H9 (cell line): ENCODE data around the gene ODF2. TPM values are rescaled to one million over a fixed set of nuclear protein-coding genes. Genes with fewer than 3 reads are reported as not detected.
A peak's percentile ranks its signal among the peaks of the same experiment; 100 is the strongest.

Experiments used
- DNase-seq: peaks from one replicate; pipeline ENCODE4 v3.0.0-alpha.2; 2017
- H2AFZ ChIP-seq: one replicate; pipeline ENCODE4 v1.6.1; 2013; ENCODE audit warnings: mild to moderate bottlenecking, low read length, control low read depth, moderate library complexity
- H2AK5ac ChIP-seq: 2 replicates; pipeline ENCODE4 v1.6.1; 2013; ENCODE audit warnings: low read length, control low read depth, mixed read lengths; ENCODE audit not compliant: insufficient read length
- H2BK120ac ChIP-seq: one replicate; pipeline ENCODE4 v1.6.1; 2013; ENCODE audit warnings: low read depth, mild to moderate bottlenecking, low read length, control low read depth, inconsistent platforms; ENCODE audit not compliant: poor library complexity, severe bottlenecking
- H2BK12ac ChIP-seq: 2 replicates; pipeline ENCODE4 v1.6.1; 2013; ENCODE audit warnings: low read length, control low read depth, mixed read lengths, low read depth; ENCODE audit not compliant: insufficient read length
- H2BK15ac ChIP-seq: 2 replicates; pipeline ENCODE4 v1.6.1; 2013; ENCODE audit warnings: low read depth, low read length, control low read depth
- H2BK20ac ChIP-seq: one replicate; pipeline ENCODE4 v1.6.1; 2013; ENCODE audit warnings: low read depth, mild to moderate bottlenecking, low read length, control low read depth, inconsistent platforms; ENCODE audit not compliant: poor library complexity, severe bottlenecking
- H2BK5ac ChIP-seq: 2 replicates; pipeline ENCODE4 v1.6.1; 2013; ENCODE audit warnings: low read length, control low read depth, mixed read lengths; ENCODE audit not compliant: insufficient read length
- H3K14ac ChIP-seq: 2 replicates; pipeline ENCODE4 v1.6.1; 2013; ENCODE audit warnings: low read length, control low read depth; ENCODE audit not compliant: insufficient read depth
- H3K18ac ChIP-seq: 2 replicates; pipeline ENCODE4 v1.6.1; 2013; ENCODE audit warnings: low read depth, mild to moderate bottlenecking, mixed read lengths, low read length, control low read depth; ENCODE audit not compliant: insufficient read length
- H3K23ac ChIP-seq: 2 replicates; pipeline ENCODE4 v1.6.1; 2013; ENCODE audit warnings: low read length, control low read depth, mixed read lengths, low read depth; ENCODE audit not compliant: insufficient read length
- H3K23me2 ChIP-seq: 2 replicates; pipeline ENCODE4 v1.6.1; 2013; ENCODE audit warnings: low read depth, mild to moderate bottlenecking, mixed read lengths, low read length, control low read depth; ENCODE audit not compliant: insufficient read length, poor library complexity, severe bottlenecking
- H3K27ac ChIP-seq: 2 replicates; pipeline ENCODE4 v1.5.1; 2013; ENCODE audit warnings: low read length, control low read depth, mixed read lengths, low read depth; ENCODE audit not compliant: insufficient read length
- H3K27me3 ChIP-seq: 2 replicates; pipeline ENCODE4 v1.6.1; 2013; ENCODE audit warnings: low read length, control low read depth, inconsistent platforms; ENCODE audit not compliant: insufficient read depth
- H3K4ac ChIP-seq: 2 replicates; pipeline ENCODE4 v1.6.1; 2013; ENCODE audit warnings: low read depth, mild to moderate bottlenecking, control low read depth, inconsistent platforms, low read length, moderate library complexity
- H3K4me1 ChIP-seq: 2 replicates; pipeline ENCODE4 v1.6.1; 2013; ENCODE audit warnings: low read length, control low read depth, inconsistent platforms; ENCODE audit not compliant: insufficient read depth
- H3K4me2 ChIP-seq: 2 replicates; pipeline ENCODE4 v1.6.1; 2013; ENCODE audit warnings: low read length, control low read depth, mixed read lengths; ENCODE audit not compliant: insufficient read length, insufficient read depth
- H3K56ac ChIP-seq: 2 replicates; pipeline ENCODE4 v1.6.1; 2013; ENCODE audit warnings: low read depth, mild to moderate bottlenecking, mixed read lengths, low read length, control low read depth; ENCODE audit not compliant: insufficient read length
- H3K79me1 ChIP-seq: 2 replicates; pipeline ENCODE4 v1.6.1; 2013; ENCODE audit warnings: low read depth, mild to moderate bottlenecking, moderate library complexity, low read length, control low read depth, inconsistent platforms; ENCODE audit not compliant: insufficient read depth, poor library complexity, severe bottlenecking
- H3K79me2 ChIP-seq: 2 replicates; pipeline ENCODE4 v1.6.1; 2013; ENCODE audit warnings: low read length, control low read depth, inconsistent platforms; ENCODE audit not compliant: insufficient read depth
- H3K9ac ChIP-seq: 2 replicates; pipeline ENCODE4 v1.6.1; 2013; ENCODE audit warnings: low read length, control low read depth, mixed read lengths; ENCODE audit not compliant: insufficient read length; ENCODE audit errors: extremely low read depth
- H3K9me3 ChIP-seq: one replicate; pipeline ENCODE4 v1.6.1; 2013; ENCODE audit warnings: low read depth, low read length, inconsistent platforms; ENCODE audit not compliant: control insufficient read depth
- H3T11ph ChIP-seq: one replicate; pipeline ENCODE4 v1.6.1; 2013; ENCODE audit warnings: mild to moderate bottlenecking, low read length, control low read depth, inconsistent platforms
- H4K20me1 ChIP-seq: one replicate; pipeline ENCODE4 v1.6.1; 2013; ENCODE audit not compliant: control insufficient read depth, insufficient read length, insufficient read depth
- H4K5ac ChIP-seq: 2 replicates; pipeline ENCODE4 v1.6.1; 2013; ENCODE audit warnings: low read depth, mild to moderate bottlenecking, mixed read lengths, low read length, control low read depth; ENCODE audit not compliant: insufficient read length
- H4K8ac ChIP-seq: replicated peaks from 2 replicates; pipeline ENCODE4 v1.6.1; 2013; ENCODE audit warnings: low read length, control low read depth, mixed read lengths, low read depth; ENCODE audit not compliant: insufficient read length
- H4K91ac ChIP-seq: 2 replicates; pipeline ENCODE4 v1.6.1; 2013; ENCODE audit warnings: low read depth, mild to moderate bottlenecking, moderate library complexity, mixed read lengths, low read length, control low read depth; ENCODE audit not compliant: insufficient read length
- H3K27ac Mint-ChIP-seq, 3 experiments: 2 replicates in 2 of 3; 3 replicates in 1 of 3; pipeline ENCODE4 v1.8.0; 2020 to 2021; ENCODE audit warnings: mixed read lengths in 3 of 3, mild to moderate bottlenecking in 1 of 3, moderate library complexity in 1 of 3
- H3K27me3 Mint-ChIP-seq: 2 replicates; pipeline ENCODE4 v1.8.0; 2021; ENCODE audit warnings: low read depth, mild to moderate bottlenecking, moderate library complexity, mixed read lengths
- H3K36me3 Mint-ChIP-seq, 3 experiments: 2 replicates in 2 of 3; 3 replicates in 1 of 3; pipeline ENCODE4 v1.8.0; 2020 to 2021; ENCODE audit warnings: low read depth in 3 of 3, mixed read lengths in 3 of 3; ENCODE audit not compliant: insufficient read depth in 1 of 3
- H3K4me1 Mint-ChIP-seq, 2 experiments: 2 replicates each; pipeline ENCODE4 v1.8.0; 2020; ENCODE audit warnings: mixed read lengths in 2 of 2
- H3K4me3 Mint-ChIP-seq, 2 experiments: 2 replicates in 1 of 2; 3 replicates in 1 of 2; pipeline ENCODE4 v1.8.0; 2020 to 2021; ENCODE audit warnings: mild to moderate bottlenecking in 2 of 2, mixed read lengths in 2 of 2, moderate library complexity in 1 of 2
- H3K9me3 Mint-ChIP-seq, 2 experiments: 2 replicates in 1 of 2; 3 replicates in 1 of 2; pipeline ENCODE4 v1.8.0; 2020; ENCODE audit warnings: mild to moderate bottlenecking in 2 of 2, mixed read lengths in 2 of 2, moderate library complexity in 1 of 2
- WGBS: extraction: QIAGEN DNeasy Blood & Tissue Kit; methylation state at CpG from one replicate; pipeline ENCODE4 v1.1.7; 2013; ENCODE audit warnings: missing lambda C conversion rate, low lambda C conversion rate, mixed read lengths; ENCODE audit not compliant: insufficient read length; ENCODE audit errors: extremely low coverage; 5-methylcytosine and 5-hydroxymethylcytosine counted together
- total RNA-seq: library from RNA; stranded (reverse); gene quantifications from 2 replicates; pipeline ENCODE4 v1.2.1, GENCODE V29; 2021
- TF ChIP-seq, protein P1 (sequence below): fragments of 200-600 bp; sonication (generic); conservative IDR thresholded peaks from 3 replicates; pipeline ENCODE4 v1.8.0; 2021; ENCODE audit warnings: antibody characterized with exemption, mild to moderate bottlenecking

ODF2 gene
- total RNA-seq, 1 experiment from 2014 or later, result 16.7 TPM

DNA sequence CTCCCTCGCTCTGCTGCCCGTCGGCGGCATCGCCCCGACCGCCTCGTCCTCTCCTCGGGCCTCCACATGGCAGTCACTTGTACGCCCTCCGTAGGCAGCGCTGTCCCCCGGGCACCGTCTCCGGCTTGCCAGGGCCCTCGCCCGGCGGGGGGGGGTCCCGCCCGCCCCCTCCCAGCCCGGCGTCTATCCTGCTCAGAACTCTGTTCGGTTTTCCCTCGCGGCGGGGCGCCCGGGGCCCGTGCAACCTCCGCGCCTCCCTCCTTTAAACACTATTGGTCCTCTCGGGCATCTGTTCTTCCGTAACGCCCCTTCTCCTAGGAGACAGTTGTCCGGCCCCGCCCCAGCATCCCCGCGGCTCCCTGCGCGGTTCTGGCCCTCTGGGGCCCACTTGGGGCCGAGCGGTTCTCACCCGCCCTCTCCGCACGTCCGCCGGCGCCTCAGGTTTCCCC is 831 bp downstream of the ODF2 start:
- H3K14ac ChIP-seq, result peak overlapping the region; percentile 60; the same call in 1 of the 2 replicates

More for the DNA sequence above, 831 bp downstream of the ODF2 start:
- Histone ChIP-seq H3K4me2 (peak overlapping the region; percentile 80), H3K4ac (no peak overlapping the region), H3T11ph (no peak overlapping the region), H3K56ac (no peak overlapping the region), H3K79me1 (no peaks in the 10 kb centered on the region), H2BK20ac (no peak overlapping the region), H2BK12ac (no peak overlapping the region), H2BK15ac (no peak overlapping the region), H3K9me3 (no peaks in the 10 kb centered on the region), H2BK5ac (no peak overlapping the region), H2BK120ac (no peak overlapping the region), H4K20me1 (no peaks in the 10 kb centered on the region), H3K9ac (no peak overlapping the region), H3K23me2 (peaks cover 12% of the 10 kb centered on the region), H4K5ac (no peak overlapping the region), H3K27ac (no peak overlapping the region), H3K27me3 (peaks cover 19% of the 10 kb centered on the region; the same call in 1 of the 2 replicates), H4K91ac (no peak overlapping the region), H3K23ac (no peak overlapping the region), H3K79me2 (no peaks in the 10 kb centered on the region), H2AK5ac (no peak overlapping the region), H4K8ac (no peak overlapping the region), H2AFZ (no peak overlapping the region), H3K4me1 (no peaks in the 10 kb centered on the region), H3K18ac (peak overlapping the region; percentile 38)
- Mint-ChIP-seq H3K4me1 (peaks cover 8 to 11% of the 10 kb centered on the region in 2 experiments), H3K36me3 (peaks cover 15 to 25% (median 24%) of the 10 kb centered on the region in 3 experiments; a peak in 6 of 7 replicates), H3K9me3 (peaks cover 0 to 3% of the 10 kb centered on the region in 2 experiments; a peak in 1 of 5 replicates), H3K27me3 (peaks cover 88% of the 10 kb centered on the region), H3K27ac (no peak overlapping the region), H3K4me3 (peak overlapping the region; percentile 78 to 89)
- no CpG with 5 or more reads among the region's 48 CpGs for WGBS
- DNase-seq, result peak; percentile 76
- TF ChIP-seq, protein P1, sequence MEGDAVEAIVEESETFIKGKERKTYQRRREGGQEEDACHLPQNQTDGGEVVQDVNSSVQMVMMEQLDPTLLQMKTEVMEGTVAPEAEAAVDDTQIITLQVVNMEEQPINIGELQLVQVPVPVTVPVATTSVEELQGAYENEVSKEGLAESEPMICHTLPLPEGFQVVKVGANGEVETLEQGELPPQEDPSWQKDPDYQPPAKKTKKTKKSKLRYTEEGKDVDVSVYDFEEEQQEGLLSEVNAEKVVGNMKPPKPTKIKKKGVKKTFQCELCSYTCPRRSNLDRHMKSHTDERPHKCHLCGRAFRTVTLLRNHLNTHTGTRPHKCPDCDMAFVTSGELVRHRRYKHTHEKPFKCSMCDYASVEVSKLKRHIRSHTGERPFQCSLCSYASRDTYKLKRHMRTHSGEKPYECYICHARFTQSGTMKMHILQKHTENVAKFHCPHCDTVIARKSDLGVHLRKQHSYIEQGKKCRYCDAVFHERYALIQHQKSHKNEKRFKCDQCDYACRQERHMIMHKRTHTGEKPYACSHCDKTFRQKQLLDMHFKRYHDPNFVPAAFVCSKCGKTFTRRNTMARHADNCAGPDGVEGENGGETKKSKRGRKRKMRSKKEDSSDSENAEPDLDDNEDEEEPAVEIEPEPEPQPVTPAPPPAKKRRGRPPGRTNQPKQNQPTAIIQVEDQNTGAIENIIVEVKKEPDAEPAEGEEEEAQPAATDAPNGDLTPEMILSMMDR, result no peak
